ENCODE measurements around the gene XRCC4.

The XRCC4 gene

DNA sequence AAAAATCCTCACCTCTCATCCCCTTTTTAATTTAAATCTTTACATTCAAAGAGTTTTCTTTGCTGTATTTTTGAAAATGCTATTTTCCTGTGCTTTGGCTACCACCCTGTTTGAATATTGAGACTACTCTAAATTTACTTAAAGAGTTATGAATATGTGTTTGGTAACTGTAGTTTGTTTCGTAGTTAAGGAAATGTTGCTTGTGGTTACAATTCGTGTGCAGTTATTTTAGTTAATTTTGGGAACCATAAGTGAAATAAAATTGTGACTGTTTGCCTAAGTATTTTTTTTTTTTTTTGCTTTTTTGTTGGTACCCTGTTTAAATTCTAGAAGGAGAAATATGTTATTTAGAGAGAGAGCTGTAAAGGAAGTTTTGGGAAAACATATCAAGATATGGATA, 78.7 kb downstream of the XRCC4 start:
- TF ChIP-seq, protein P1, sequence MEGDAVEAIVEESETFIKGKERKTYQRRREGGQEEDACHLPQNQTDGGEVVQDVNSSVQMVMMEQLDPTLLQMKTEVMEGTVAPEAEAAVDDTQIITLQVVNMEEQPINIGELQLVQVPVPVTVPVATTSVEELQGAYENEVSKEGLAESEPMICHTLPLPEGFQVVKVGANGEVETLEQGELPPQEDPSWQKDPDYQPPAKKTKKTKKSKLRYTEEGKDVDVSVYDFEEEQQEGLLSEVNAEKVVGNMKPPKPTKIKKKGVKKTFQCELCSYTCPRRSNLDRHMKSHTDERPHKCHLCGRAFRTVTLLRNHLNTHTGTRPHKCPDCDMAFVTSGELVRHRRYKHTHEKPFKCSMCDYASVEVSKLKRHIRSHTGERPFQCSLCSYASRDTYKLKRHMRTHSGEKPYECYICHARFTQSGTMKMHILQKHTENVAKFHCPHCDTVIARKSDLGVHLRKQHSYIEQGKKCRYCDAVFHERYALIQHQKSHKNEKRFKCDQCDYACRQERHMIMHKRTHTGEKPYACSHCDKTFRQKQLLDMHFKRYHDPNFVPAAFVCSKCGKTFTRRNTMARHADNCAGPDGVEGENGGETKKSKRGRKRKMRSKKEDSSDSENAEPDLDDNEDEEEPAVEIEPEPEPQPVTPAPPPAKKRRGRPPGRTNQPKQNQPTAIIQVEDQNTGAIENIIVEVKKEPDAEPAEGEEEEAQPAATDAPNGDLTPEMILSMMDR (IDR thresholded peaks at IDR 0.05; ENCODE audit: low read depth, low read length) = no peak
- no peak for TF ChIP-seq POLR2A (IDR thresholded peaks at IDR 0.05; ENCODE audit: extremely low read depth, insufficient read length)
- no peak for TF ChIP-seq MAX (IDR thresholded peaks at IDR 0.05; ENCODE audit: low read depth, low read length)
- no peak for TF ChIP-seq MYC (IDR thresholded peaks at IDR 0.05; ENCODE audit: low read depth, low read length)
- no peak overlapping the region for H3K4me3 ChIP-seq (ENCODE audit: low read depth, low read length)
- no peak for DNase-seq (ENCODE audit: low read depth)

GRCh38 chr5:83157163-83157562, 79.8 kb downstream of the XRCC4 start:
- DNase-seq (ENCODE audit: low read depth) = no peak
- TF ChIP-seq POLR2A (IDR thresholded peaks at IDR 0.05; ENCODE audit: extremely low read depth, insufficient read length) (no peak), MYC (IDR thresholded peaks at IDR 0.05; ENCODE audit: low read depth, low read length) (no peak), MAX (IDR thresholded peaks at IDR 0.05; ENCODE audit: low read depth, low read length) (no peak)
- TF ChIP-seq, protein P1 (IDR thresholded peaks at IDR 0.05; ENCODE audit: low read depth, low read length) = no peak
- no peak overlapping the region for H3K4me3 ChIP-seq (ENCODE audit: low read depth, low read length)

GRCh38 chr5:83162601-83163000, 85.3 kb downstream of the XRCC4 start:
- no peak overlapping the region for H3K4me3 ChIP-seq (ENCODE audit: low read depth, low read length)
- TF ChIP-seq MYC (IDR thresholded peaks at IDR 0.05; ENCODE audit: low read depth, low read length) = no peak
- TF ChIP-seq, protein P1 (IDR thresholded peaks at IDR 0.05; ENCODE audit: low read depth, low read length) = no peak
- no peak for TF ChIP-seq MAX (IDR thresholded peaks at IDR 0.05; ENCODE audit: low read depth, low read length)
- TF ChIP-seq POLR2A (IDR thresholded peaks at IDR 0.05; ENCODE audit: extremely low read depth, insufficient read length) = no peak
- DNase-seq (ENCODE audit: low read depth) = no peak

- H3K4me3 ChIP-seq (ENCODE audit: low read depth, low read length) = no peak overlapping the region
- DNase-seq (ENCODE audit: low read depth) = no peak
- TF ChIP-seq POLR2A (IDR thresholded peaks at IDR 0.05; ENCODE audit: extremely low read depth, insufficient read length) (no peak), MYC (IDR thresholded peaks at IDR 0.05; ENCODE audit: low read depth, low read length) (no peak), MAX (IDR thresholded peaks at IDR 0.05; ENCODE audit: low read depth, low read length) (no peak)
- TF ChIP-seq, protein P1 (IDR thresholded peaks at IDR 0.05; ENCODE audit: low read depth, low read length) = no peak
These were observed 90.2 kb downstream of the XRCC4 start for GRCh38 chr5:83167538-83167937.

GRCh38 chr5:83169571-83170337, 92.4 kb downstream of the XRCC4 start:
- no peak for DNase-seq (ENCODE audit: low read depth)
- no peak overlapping the region for H3K4me3 ChIP-seq (ENCODE audit: low read depth, low read length)
- no peak for TF ChIP-seq MYC (IDR thresholded peaks at IDR 0.05; ENCODE audit: low read depth, low read length)
- TF ChIP-seq, protein P1 (IDR thresholded peaks at IDR 0.05; ENCODE audit: low read depth, low read length) = no peak
- no peak for TF ChIP-seq MAX (IDR thresholded peaks at IDR 0.05; ENCODE audit: low read depth, low read length)
- TF ChIP-seq POLR2A (IDR thresholded peaks at IDR 0.05; ENCODE audit: extremely low read depth, insufficient read length) = no peak

All from NB4 (cell line).